ENCODE measurements around the gene AATK.

- TF ChIP-seq ZNF274 (IDR thresholded peaks at IDR 0.05; ENCODE audit: low read depth, low read length) (no peak), YY1 (IDR thresholded peaks at IDR 0.05; ENCODE audit: insufficient read depth, insufficient read length) (no peak), SUZ12 (IDR thresholded peaks at IDR 0.05; ENCODE audit: extremely low read depth, insufficient read depth, insufficient read length) (no peak)
Measured at GRCh38 chr17:81120695-81121621, 45.1 kb downstream of the AATK start.

Data from NT2/D1 (cell line).